Measurements from ENCODE around the gene KCNAB1.

KCNAB1 gene

DNA sequence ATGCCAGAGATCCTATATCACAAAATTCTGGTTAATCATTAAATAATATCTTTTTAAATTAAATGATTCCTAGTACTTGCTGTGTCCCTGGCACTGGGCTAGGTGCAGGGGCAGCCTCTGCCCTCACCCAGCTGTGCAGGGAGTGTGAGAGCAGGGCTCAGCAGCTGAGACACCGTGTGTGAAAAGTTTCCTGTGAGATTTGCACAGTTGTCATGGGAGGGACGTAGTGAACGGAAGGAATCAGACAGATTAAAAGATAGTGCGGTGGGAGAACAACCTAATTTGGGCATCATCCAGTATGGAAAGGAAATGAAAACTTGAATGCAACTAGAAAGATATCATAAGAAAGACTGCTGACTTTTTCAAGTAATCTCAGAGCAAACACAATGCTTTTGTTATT lies 230.4 kb downstream of the KCNAB1 start:
- H3K4me3 ChIP-seq (ENCODE audit: low read depth, low read length), result no peak overlapping the region
- no peak for DNase-seq (ENCODE audit: low read depth)

DNA sequence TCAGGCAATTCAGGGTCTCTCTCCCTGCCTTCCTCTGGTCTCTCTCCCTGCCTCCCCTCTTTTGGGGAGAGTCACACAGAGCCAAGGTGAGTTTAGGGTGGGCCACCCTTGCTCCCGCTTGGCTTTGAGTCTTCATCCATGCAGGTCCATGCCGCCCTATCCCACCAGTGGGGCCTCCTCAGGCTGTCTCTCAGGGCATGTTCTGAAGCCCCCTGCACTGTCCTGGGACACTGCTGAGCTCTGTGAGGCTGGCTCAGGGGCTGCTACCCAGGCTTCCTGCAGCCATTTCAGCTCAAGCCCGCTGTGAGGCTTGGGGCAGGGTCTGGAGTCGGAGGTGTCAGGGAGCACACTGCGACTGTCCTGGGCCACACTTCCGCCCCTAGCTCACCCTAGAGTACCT lies 231.4 kb downstream of the KCNAB1 start:
- DNase-seq (ENCODE audit: low read depth), result no peak
- no peak overlapping the region for H3K4me3 ChIP-seq (ENCODE audit: low read depth, low read length)

DNA sequence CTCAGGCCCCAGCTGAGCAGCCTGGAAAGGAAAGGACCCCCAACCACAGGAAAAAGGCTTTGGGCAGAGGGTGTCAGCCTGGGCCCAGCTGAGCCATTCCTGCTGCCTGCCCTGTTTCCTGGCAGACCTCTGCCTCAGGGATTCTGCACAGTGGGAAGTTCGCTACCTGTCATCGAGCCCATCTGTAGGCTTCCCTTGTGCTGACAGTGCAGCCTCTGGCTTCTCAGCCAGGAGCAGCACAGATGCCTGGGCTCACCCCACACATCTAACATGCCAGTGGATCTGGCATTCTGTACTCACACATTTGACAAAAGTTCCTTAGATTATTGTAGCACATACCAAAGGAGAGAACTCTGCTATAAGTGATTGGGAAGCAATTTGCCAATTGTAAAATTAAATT lies 232.3 kb downstream of the KCNAB1 start:
- DNase-seq (ENCODE audit: low read depth), result no peak
- H3K4me3 ChIP-seq (ENCODE audit: low read depth, low read length), result no peak overlapping the region

DNA sequence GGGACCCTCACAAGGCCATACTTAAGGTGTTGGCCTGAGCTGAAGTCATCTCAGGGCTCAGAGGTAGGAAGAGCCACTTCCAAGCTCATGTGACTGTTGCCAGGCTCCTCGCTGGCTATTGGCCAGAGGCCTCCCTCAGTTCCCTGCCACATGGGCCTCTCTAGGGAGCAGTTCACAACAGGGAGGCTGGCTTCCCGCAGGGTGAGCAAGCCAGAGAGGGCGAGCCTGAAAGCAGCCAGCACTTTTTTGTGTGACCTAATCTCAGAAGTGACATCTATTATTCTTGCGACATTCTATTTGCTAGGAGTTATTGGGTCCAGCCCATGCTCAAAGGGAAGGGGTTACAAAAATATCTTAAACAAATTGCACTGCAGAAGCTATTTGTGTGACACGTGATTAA lies 233.2 kb downstream of the KCNAB1 start:
- DNase-seq (ENCODE audit: low read depth), result no peak
- H3K4me3 ChIP-seq (ENCODE audit: low read depth, low read length), result no peak overlapping the region

DNA sequence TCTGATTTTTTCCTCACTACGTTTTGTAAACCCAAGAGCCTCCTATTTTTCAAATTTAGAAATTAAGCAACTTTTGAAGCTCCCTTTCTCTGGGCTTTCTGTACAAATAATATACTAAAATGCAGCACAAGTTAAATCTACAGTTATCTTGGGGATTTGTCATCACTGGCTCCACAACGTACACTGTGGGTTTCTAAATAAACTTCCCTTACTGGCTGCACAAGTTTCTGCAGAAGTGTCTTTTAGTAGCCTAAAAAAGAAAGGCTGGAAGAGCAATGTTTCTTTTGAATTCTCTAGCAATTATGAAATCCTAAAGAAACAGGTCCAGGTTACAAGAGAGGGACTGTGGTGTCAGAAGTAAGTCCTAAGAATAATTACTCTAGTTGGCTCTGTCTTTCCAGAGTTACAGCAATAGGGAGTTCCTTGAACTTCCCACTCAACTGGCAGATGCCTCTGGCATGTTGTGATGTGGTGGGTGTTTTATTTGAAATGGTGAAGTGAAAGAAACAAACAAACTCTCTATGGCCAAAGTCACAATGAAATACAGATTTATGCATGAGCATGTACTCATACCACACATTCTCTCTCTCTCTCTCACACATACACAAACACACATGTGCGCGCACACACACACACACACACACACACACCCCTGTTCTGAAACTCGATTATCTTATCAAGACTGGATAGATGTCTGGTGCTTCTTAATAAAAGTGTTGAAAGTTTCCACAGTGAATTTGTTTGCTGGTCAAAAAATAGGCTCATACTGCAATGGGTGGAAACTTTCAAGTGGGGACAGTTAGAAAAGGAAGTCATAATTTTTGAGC lies 236.4 kb downstream of the KCNAB1 start:
- no peak overlapping the region for H3K4me3 ChIP-seq (ENCODE audit: low read depth, low read length)
- DNase-seq (ENCODE audit: low read depth), result no peak

DNA sequence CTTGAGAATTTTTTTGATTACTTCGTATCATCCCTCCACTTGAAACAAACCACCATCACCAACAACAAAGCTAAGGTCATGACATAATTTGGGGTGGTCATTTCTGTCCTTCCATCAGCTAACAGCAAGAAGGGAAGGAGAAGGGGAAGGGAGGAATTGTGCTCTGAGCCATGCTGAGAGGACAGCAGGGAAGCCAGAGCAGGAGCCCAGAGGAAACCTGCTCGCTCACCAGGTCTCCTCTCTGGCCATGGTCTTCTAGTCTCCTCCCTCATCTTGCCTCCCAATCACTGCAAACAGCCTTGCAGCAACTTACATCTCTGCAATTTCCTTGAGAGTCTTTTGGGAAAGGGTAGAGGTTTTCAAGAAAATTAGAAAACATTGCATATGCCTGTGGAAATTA lies 237.9 kb downstream of the KCNAB1 start:
- no peak for DNase-seq (ENCODE audit: low read depth)
- H3K4me3 ChIP-seq (ENCODE audit: low read depth, low read length), result no peak overlapping the region

DNA sequence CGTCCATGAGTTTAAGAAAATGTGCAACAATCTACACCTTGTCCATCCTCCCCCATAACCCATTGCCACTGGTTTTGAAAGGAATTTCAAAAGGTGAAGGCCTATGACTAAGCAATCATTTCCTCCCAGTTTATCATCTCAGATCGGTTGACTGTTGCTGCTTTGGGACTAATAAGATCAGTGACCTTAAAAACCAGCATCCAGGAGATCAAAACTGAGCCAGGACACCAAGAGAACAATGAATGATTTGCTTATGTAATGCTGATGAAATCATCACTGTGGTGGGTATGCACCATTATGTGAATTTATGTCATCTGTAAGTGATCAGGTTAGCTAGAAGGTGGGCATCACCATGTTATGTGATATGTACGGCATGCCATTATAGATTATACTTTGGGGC lies 239.0 kb downstream of the KCNAB1 start:
- no peak for DNase-seq (ENCODE audit: low read depth)
- H3K4me3 ChIP-seq (ENCODE audit: low read depth, low read length), result no peak overlapping the region

DNA sequence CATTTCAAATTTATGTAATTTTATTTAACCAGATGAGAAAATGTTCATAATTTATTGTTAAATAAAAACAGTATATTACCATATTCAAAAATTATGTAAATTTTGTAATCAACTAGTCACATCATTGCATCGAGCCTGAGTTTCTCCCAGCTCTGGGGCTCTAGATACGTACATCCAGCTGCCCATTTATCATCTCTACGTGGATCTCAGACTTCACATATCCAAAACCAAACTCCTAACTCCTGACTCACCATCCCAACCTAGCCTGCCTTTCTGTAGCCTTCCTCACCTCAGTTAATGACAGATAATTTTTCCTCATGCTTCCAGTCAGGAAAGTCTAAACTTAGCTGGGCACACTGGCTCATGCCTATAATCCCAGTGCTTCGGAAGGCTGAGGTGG lies 239.7 kb downstream of the KCNAB1 start:
- DNase-seq (ENCODE audit: low read depth), result no peak
- H3K4me3 ChIP-seq (ENCODE audit: low read depth, low read length), result no peak overlapping the region

DNA sequence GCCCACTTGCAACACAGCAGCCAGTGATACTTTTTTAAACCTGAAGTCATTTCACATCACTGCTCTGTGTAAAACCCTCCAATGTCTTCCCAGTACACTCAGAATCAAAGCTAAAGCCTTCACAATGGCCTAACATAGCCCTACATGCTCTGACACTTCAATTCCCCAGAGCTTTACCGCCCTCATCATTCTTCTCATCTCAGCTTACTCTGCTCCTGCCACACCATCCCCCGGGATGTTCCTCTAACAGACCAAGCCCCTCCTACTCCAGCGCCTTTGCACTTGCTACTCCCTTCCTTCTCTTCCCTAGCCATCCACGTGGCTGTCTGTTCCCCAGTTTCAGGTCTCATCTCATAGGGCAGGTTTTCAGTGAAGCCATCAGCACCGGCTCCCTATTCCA lies 240.6 kb downstream of the KCNAB1 start:
- no peak for DNase-seq (ENCODE audit: low read depth)
- no peak overlapping the region for H3K4me3 ChIP-seq (ENCODE audit: low read depth, low read length)

DNA sequence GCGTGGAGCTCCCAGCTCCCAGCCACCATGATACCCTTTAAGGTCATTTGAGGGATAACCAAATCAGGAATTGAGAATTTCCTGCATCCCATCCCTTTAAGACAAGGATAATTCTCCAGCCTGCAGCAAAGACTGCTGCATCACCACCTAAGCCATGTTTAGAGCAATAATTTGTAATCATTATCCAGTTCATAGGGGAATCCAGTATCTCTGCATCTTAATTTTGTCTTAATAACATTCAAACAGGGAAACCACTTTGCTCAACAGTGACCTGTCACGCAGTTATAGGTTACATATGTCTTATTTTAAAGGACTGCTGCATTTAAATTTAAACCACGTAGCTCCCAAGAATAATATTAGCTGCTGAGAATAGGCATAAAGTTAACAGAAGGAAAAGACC lies 246.2 kb downstream of the KCNAB1 start:
- DNase-seq (ENCODE audit: low read depth), result no peak
- H3K4me3 ChIP-seq (ENCODE audit: low read depth, low read length), result no peak overlapping the region

DNA sequence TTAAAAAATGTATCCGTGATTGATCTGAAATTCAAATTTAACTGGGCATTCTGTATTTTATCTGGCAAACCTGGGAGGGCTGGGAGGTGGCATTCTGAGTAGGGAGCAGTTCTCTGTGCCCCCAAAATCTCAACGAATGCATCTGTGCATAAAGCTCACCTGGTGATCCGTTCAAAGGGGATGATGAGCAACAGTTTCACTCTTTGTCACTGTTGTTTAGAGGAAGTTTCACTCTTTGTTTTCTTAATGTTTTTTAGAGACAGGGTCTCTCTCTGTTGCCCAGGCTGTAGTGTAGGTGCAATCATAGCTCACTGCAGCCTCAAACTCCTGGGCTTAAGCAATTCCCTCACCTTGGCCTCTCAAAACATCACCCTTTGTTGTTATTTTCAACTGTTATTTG lies 247.8 kb downstream of the KCNAB1 start:
- no peak overlapping the region for H3K4me3 ChIP-seq (ENCODE audit: low read depth, low read length)
- no peak for DNase-seq (ENCODE audit: low read depth)

DNA sequence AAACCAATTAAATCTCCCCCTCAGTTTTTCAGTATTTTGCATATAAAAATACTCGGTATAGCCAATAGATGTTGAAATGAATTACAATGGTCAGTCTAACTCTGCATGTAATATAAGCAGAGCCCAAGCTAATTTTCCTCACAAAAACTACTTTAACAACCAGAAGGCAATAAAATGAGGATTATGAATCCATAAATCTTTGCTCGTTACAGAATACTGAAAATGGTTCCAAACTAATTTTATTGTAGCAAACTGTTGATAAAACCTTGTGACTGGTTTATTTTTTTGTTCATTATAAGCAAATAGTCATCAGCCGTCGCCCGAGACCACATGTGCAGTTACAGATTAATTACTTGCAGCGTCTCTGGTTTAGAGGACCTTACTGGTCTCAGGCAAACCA lies 251.3 kb downstream of the KCNAB1 start:
- DNase-seq (ENCODE audit: low read depth), result no peak
- no peak overlapping the region for H3K4me3 ChIP-seq (ENCODE audit: low read depth, low read length)

DNA sequence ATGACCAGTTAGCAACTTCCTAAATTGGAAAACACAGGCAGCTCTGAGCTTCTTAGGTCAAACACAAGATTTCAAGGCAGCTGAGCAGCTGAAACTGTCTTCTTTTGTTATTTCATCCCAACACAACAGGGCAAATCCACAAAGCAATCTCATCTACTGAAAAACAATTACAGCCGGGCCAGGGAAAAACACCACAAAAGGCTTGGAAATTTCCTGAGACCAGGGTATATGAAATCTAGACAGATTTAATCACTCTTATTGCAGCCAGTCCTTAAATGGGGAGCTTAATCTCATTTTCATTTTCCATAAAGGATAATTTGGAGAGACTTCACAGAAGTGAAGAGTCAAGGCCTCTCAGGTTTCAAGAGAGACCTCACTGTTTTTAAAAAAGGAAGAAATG lies 252.7 kb downstream of the KCNAB1 start:
- no peak for DNase-seq (ENCODE audit: low read depth)
- no peak overlapping the region for H3K4me3 ChIP-seq (ENCODE audit: low read depth, low read length)

DNA sequence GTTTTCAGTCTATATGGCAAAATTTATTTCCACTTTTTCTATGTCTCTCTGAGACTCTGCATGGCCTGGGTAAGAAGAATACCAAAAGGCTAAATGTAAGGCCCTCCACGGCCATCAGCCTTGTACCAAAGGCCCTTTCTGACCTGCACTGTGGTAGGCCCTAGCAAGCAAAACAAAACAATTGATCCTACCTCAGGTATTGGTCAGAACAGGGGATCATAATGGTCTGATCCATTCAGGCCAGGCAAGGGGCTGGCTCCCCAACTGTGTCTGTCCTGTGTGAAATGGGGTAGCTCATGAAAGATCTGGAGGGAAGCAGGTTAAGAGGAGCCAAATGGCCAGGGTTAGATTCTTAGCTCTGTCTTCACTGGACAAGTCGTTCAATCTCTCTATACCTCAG lies 253.3 kb downstream of the KCNAB1 start:
- no peak for DNase-seq (ENCODE audit: low read depth)
- no peak overlapping the region for H3K4me3 ChIP-seq (ENCODE audit: low read depth, low read length)

DNA sequence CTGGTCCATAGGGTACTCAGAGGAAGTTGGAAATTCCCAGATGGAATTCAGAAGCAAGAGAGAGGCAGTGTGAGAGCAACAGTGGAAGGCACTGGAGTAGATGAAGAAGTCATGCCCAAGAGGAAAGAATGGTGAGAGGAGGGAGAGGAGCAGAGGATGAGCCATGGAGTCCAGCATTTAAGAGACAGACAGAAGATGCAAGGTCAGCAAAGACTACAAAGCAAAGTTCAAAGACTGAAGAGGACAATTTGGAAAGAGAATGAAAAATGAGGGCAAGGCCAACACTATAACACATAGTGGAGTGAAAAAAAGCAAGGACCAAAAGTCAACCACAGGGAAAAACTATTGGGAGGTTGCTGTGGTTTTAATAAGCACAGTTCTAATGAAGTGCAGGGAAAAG lies 255.8 kb downstream of the KCNAB1 start:
- H3K4me3 ChIP-seq (ENCODE audit: low read depth, low read length), result no peak overlapping the region
- no peak for DNase-seq (ENCODE audit: low read depth)

DNA sequence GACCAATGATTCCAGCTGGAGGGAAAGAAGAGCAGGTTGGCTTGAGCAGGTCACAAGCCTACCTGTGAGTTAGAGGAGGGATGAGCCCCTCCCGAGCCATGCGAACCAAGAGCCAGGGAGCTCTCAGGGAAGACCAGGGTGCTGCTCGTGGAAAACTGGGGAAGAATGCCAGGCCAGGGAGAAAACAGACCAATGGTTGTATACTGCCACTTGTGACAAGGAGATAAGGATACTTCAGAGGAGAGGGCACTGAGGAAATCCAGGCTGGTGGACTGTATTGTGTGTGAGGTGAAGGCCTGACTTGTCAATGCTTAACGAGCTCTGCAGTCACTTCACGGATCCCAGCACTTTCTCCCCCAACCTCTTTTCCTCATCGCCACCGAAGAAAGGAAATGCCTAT lies 256.9 kb downstream of the KCNAB1 start:
- DNase-seq (ENCODE audit: low read depth), result no peak
- no peak overlapping the region for H3K4me3 ChIP-seq (ENCODE audit: low read depth, low read length)

DNA sequence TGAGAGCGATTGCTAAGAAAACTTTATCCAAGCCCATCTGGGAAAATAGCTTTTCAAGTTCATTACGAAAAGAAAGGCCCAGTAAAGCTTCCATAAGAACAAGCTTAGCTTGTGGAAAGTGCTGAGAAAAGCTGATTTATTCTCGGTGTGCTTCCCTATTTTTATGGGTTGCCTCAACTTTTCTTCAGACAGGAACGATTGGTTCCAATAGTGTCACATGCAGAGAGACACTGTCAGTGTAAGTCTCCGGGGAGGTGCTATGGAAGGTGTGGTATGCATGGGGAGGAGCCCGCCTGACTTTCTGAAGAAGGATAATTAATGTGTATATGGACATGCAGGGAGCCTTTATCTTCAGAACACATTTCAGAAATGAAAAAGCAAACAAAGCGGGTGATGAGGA lies 257.3 kb downstream of the KCNAB1 start:
- no peak for DNase-seq (ENCODE audit: low read depth)
- H3K4me3 ChIP-seq (ENCODE audit: low read depth, low read length), result no peak overlapping the region

DNA sequence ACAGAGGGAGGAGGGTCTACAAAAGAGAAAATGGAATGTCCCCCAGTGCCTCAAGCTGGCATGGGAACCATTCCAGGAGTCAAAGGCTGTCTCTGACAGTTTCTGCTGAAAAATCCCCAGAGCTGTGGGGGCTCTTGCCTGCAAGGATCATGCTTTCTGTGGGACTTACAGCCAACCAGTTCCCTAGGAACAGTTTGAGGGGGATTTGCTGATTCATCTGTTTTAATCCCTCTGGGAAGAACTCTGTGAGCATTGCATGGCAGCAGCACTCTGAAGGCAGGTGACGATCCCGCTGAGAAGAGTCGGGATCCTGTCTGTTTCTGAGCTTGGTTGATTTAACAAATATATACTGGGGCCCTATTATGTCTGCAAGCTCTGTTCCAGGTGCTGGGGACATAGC lies 258.5 kb downstream of the KCNAB1 start:
- DNase-seq (ENCODE audit: low read depth), result no peak
- no peak overlapping the region for H3K4me3 ChIP-seq (ENCODE audit: low read depth, low read length)

DNA sequence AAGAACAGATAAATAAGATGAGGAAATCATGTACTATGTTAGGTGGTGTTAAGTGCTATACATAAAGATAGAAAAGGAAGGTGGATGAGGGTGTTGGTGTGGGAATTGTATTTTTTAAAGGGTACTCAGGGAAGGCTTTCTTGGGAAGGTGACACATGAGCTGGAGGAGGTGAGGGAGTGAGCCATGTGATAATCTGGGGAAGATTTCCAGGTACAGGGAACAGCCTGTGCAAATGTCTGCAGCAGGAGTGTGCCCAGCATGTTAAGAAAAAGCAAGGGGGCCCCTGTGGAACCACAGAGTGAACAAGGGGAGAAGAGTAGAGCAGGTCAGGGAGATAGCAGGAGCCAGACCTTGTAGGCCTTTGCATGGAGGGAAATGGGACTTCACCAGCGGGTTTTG lies 258.9 kb downstream of the KCNAB1 start:
- DNase-seq (ENCODE audit: low read depth), result no peak
- H3K4me3 ChIP-seq (ENCODE audit: low read depth, low read length), result no peak overlapping the region

DNA sequence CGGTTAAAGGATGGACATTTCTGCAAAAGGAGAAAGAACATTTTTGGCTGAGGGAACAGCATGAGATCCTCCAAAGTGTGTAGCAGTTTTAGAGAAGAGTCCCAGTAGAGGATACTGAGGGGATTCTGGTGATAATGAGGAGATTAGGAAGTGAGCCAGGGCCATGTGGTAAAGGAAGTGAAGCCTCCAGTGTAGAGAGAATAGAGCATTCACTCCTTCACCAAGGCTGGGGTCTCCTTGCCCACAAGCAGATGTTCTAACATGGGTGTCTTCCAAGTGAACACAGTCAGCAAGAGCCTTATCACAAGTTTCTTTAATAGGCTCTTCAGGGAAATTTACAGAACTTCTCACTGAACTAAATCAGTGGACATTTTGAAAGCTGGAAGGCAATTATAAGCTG lies 260.9 kb downstream of the KCNAB1 start:
- DNase-seq (ENCODE audit: low read depth), result no peak
- no peak overlapping the region for H3K4me3 ChIP-seq (ENCODE audit: low read depth, low read length)

DNA sequence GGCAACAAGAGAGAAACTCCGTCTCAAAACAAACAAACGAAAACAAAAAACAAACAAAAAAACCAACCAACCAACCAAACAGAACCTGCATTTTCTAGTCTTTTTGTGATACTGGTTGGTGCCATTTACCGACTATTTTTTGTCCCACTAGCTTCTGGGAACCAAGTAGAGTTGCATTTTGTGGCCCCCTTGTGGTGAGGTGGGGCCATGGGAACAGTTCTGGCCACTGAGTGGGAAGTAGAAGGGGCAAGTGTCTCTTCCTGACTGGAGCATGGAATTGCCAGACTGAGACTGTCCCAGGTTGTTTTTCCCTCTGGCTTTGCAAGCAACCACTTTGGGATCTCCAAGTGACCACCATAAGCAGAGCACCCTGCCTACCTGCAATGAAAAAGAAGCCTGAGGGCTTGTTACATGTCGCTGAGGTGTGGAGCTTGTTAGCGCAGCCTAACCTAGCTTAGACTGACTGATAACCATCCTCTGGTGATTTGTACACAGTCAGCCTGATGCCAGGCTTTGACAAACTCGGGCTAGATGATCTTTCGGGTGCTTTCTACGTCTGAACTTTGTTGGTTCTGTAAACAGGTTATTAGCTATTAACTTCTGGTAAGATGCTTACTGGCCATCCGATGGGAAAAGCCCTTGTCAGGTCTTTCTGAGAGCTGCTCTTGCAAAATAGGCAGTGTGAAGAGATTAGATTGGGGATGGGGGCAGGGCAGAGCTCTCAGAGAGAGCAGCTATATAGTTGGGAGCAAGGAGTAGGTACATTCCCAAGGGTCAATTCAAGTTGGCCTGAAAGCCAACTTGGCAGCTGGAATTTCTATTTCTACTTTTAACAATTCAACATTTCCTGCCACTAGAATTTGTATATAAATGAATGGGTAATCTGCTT lies 262.3 kb downstream of the KCNAB1 start:
- H3K4me3 ChIP-seq (ENCODE audit: low read depth, low read length), result no peak overlapping the region
- DNase-seq (ENCODE audit: low read depth), result no peak

All from skeletal muscle cell (primary cell).